ENCODE data around the gene OTOF. TPM values are rescaled to one million over a fixed set of nuclear protein-coding genes. Genes with fewer than 3 reads are reported as not detected.

Gene OTOF
- total RNA-seq, 1 experiment from 2014 or later, result 0.10 TPM

DNA sequence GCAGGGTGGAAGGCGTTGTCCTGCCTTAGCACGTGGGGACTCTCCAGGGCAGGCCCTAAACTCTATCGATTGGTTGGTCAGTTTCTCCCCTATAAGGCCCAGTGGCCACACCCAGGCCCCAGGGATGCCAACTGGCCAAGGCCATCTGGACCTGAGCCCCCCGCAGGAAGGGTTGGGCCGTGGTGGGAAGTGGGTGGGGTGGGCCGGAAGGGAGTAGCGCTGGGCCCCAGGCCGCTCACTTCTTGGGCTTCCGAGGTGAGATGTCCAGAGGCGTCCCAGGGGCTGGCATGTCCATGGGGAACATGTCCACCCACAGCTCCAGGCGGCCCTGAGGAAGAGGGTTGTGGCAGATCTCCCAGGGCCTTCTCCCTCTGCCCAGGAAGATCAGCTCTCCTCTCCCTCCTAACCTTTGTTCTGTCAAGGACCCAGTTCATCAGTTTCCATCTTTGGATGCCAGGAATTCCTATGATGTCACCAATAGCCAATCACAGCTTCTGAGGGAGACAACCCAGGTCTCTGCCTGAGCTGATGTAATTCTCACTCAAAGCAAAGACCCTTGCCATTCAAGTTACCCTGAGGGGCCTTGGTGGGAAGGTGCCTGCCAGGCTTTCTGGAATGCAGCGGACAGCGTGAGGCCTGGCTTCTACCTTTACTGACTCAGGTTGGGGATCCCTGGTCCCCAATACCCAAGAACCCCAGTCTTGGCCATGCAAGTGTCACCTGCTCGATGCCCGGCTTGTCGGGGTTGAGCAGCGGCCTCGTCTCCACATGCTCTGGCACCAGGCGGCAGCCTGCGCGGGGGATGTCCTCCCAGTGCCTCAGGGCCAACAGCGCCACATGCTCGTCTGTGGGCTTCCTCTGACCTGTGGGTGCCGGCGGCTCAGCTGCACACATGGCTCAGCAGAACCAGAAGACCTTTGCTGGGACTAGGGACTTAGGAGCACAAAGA, 14.4 kb downstream of the OTOF start:
- no peak overlapping the region for H3K27ac ChIP-seq (ENCODE audit: low read depth, low read length)
- no peaks in the 10 kb centered on the region for H3K36me3 ChIP-seq (ENCODE audit: control insufficient read depth in 1 of 2, insufficient read depth in 2 of 2, low read length in 2 of 2)
- intact Hi-C loops (cut with micrococcal nuclease), result no loop called here
- BruUV-seq (replicated peaks), result no TSS peak
- H3K4me3 ChIP-seq (replicated peaks in 1 of 2; ENCODE audit: low read depth in 1 of 2, low read length in 2 of 2), result no peak overlapping the region
- no peak for DNase-seq (ENCODE audit: low read depth, low spot score)
- no peaks in the 10 kb centered on the region for H3K79me2 ChIP-seq (ENCODE audit: insufficient read depth, low read length)
- H3K4me1 ChIP-seq (ENCODE audit: control insufficient read depth in 1 of 2, insufficient read depth in 2 of 2, low read length in 2 of 2), result peaks cover 4 to 14% of the 10 kb centered on the region in 2 experiments; a peak in 3 of 4 replicates
- CTCF ChIA-PET, result interaction anchor here (0.5 kb wide), 1 partner anchor 295 kb away, joined by 3 read pairs; no protein-coding TSS in a partner anchor
- no peak overlapping the region for H3K9ac ChIP-seq (ENCODE audit: low read length)
- RAD21 ChIA-PET (ENCODE audit: low non-redundant PET in 1 of 2, low total read pairs in 2 of 2, uncharacterized antibody in 2 of 2, unreplicated experiment in 2 of 2), result no interaction called here
- no peak for ATAC-seq
- POLR2A ChIA-PET, result interaction anchor here (0.6 kb wide), 1 partner anchor 114 kb away, joined by 3 read pairs; no protein-coding TSS in a partner anchor
- H3K9me3 ChIP-seq (ENCODE audit: control insufficient read depth in 1 of 2, insufficient read depth in 1 of 2, low read depth in 1 of 2, low read length in 2 of 2), result no peaks in the 10 kb centered on the region
- no peak overlapping the region for H3K4me2 ChIP-seq (ENCODE audit: low read length)
- TF ChIP-seq, protein P1, sequence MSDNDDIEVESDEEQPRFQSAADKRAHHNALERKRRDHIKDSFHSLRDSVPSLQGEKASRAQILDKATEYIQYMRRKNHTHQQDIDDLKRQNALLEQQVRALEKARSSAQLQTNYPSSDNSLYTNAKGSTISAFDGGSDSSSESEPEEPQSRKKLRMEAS (IDR thresholded peaks at IDR 0.05), result no peak
- TF ChIP-seq CEBPB (IDR thresholded peaks at IDR 0.05; ENCODE audit: low read depth), result no peak
- TF ChIP-seq ZNF274 (IDR thresholded peaks at IDR 0.05; ENCODE audit: low read depth, low read length), result no peak
- no peak for TF ChIP-seq FOSL1 (IDR thresholded peaks at IDR 0.05; ENCODE audit: low read depth)
- no peak for TF ChIP-seq EGR1 (IDR thresholded peaks at IDR 0.05; ENCODE audit: low read depth)
- no peak for TF ChIP-seq ELF1 (IDR thresholded peaks at IDR 0.05; ENCODE audit: borderline replicate concordance, low read depth)
- TF ChIP-seq, protein P2, sequence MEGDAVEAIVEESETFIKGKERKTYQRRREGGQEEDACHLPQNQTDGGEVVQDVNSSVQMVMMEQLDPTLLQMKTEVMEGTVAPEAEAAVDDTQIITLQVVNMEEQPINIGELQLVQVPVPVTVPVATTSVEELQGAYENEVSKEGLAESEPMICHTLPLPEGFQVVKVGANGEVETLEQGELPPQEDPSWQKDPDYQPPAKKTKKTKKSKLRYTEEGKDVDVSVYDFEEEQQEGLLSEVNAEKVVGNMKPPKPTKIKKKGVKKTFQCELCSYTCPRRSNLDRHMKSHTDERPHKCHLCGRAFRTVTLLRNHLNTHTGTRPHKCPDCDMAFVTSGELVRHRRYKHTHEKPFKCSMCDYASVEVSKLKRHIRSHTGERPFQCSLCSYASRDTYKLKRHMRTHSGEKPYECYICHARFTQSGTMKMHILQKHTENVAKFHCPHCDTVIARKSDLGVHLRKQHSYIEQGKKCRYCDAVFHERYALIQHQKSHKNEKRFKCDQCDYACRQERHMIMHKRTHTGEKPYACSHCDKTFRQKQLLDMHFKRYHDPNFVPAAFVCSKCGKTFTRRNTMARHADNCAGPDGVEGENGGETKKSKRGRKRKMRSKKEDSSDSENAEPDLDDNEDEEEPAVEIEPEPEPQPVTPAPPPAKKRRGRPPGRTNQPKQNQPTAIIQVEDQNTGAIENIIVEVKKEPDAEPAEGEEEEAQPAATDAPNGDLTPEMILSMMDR (IDR thresholded peaks at IDR 0.05 in 2 of 3, conservative IDR thresholded peaks at IDR 0.05 in 1 of 3; ENCODE audit: borderline replicate concordance in 1 of 3, insufficient read depth in 1 of 3, low read depth in 2 of 3, low read length in 2 of 3), result no peak
- TF ChIP-seq POLR2AphosphoS5 (IDR thresholded peaks at IDR 0.05; ENCODE audit: low read depth, low read length), result no peak
- no peak for TF ChIP-seq TCF7L2 (IDR thresholded peaks at IDR 0.05; ENCODE audit: borderline replicate concordance, extremely low read depth, insufficient read depth, insufficient read length)
- no peaks in the 10 kb centered on the region for H3K27me3 ChIP-seq (ENCODE audit: insufficient read depth, low read length)
- no peak overlapping the region for H2AFZ ChIP-seq (ENCODE audit: low read depth, low read length, poor library complexity, severe bottlenecking)
- no peaks in the 10 kb centered on the region for H3K9me2 ChIP-seq (ENCODE audit: insufficient read depth)
- H4K20me1 ChIP-seq (ENCODE audit: insufficient read depth), result no peaks in the 10 kb centered on the region

All from HCT116 (cell line).